ENCODE data around the gene CWF19L1. TPM values are rescaled to one million over a fixed set of nuclear protein-coding genes. Genes with fewer than 3 reads are reported as not detected.

The CWF19L1 gene
- total RNA-seq: 41.8 and 53.3 TPM in 2 replicates

DNA sequence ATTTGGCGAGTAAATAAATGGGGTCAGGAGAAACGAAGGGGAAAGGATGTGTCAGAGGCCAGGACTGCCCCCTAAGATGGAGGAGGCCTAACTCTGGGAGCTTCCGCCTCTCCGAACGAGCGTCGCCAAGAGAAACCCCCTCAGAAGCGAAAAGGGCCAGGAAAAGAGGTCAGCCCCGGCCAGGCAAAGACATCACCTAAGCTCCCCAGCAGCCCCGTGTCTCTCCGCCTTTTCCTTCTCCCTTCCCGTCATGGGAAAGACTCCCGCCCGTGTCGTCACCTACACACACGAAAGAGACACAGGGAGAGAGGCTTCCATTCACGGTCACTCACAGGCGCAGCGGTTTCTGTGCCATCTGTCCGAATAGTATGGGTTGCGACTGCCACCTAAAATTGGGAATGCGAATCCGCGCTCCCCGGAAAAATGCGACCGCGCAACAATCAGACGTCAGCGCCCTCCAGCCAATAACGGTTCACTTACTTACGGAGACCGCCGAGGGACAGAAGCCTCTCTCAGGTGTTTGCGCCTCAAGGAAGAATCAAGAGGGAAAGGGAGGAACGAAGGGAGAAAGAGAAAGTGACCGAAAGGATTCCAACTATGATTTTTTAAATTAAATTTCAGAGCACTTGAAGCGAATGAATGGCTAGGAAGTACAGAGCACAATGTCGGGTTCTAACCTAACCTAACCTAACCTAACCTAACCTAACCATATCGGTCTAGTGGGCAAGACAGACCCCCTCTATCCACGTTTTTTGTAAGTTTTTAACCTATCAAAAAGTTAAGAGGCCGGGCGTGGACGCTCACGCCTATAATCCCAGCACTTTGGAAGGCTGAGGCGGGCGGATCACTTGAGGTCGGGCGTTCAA is at the start of gene CWF19L1:
TSS of gene CWF19L1 (minus strand) at position 400 of the 866 bp plus-strand sequence. CDS start at position 355, 45 bp downstream.
- peaks cover 33% of the 10 kb centered on the region for H3K4me1 Mint-ChIP-seq
- CTCF ChIA-PET: no interaction called here
- H3K27ac Mint-ChIP-seq: peak within 1 kb of the TSS; percentile 97

DNA sequence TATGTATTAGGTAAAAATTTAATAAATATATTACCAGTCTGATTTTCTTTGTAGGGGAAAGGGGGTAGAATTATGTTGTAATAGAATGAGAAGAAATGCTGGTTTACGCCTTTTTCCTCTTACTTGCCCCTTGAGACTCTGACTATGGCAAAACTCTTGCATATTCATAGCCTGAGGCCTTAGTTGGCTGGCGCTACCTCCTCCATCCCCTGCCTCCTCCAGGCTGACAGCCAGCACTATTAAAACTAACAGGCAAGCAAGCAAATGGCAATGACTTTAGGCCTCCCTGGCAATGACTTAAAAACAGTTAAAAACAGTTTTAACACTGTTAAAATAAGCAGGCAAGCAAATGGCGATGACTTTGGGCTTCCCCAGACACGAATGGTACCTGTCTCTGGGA is 48.2 kb upstream of the CWF19L1 start:
- Mint-ChIP-seq H3K9me3 (no peaks in the 10 kb centered on the region), H3K4me3 (no peak overlapping the region), H3K4me1 (no peaks in the 10 kb centered on the region), H3K36me3 (ENCODE audit: low read depth) (no peaks in the 10 kb centered on the region), H3K27me3 (peaks cover 54% of the 10 kb centered on the region), H3K27ac (no peak overlapping the region)
- intact Hi-C loops (cut with micrococcal nuclease): no loop called here
- POLR2A ChIA-PET: no interaction called here
- CTCF ChIA-PET: no interaction called here
- ATAC-seq (ENCODE audit: low read depth) (no peak), DNase-seq (no peak)
- TF ChIP-seq, protein P1, sequence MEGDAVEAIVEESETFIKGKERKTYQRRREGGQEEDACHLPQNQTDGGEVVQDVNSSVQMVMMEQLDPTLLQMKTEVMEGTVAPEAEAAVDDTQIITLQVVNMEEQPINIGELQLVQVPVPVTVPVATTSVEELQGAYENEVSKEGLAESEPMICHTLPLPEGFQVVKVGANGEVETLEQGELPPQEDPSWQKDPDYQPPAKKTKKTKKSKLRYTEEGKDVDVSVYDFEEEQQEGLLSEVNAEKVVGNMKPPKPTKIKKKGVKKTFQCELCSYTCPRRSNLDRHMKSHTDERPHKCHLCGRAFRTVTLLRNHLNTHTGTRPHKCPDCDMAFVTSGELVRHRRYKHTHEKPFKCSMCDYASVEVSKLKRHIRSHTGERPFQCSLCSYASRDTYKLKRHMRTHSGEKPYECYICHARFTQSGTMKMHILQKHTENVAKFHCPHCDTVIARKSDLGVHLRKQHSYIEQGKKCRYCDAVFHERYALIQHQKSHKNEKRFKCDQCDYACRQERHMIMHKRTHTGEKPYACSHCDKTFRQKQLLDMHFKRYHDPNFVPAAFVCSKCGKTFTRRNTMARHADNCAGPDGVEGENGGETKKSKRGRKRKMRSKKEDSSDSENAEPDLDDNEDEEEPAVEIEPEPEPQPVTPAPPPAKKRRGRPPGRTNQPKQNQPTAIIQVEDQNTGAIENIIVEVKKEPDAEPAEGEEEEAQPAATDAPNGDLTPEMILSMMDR (IDR thresholded peaks at IDR 0.05): no peak

More for the DNA sequence above, at the start of gene CWF19L1:
- POLR2A ChIA-PET: interaction anchor here (0.7 to 1.1 kb wide), 8 partner anchors 15 to 268 kb away, joined by 3 to 8 read pairs (median 3); partner anchors contain the start of genes BLOC1S2, CHUK and HIF1AN
- Mint-ChIP-seq H3K4me3 (peak within 1 kb of the TSS; percentile 99), H3K36me3 (ENCODE audit: low read depth) (peaks cover 11% of the 10 kb centered on the region), H3K9me3 (no peaks in the 10 kb centered on the region), H3K27me3 (no peaks in the 10 kb centered on the region)
- intact Hi-C loops (cut with micrococcal nuclease): loop anchor here (1.0 kb wide), 2 partner anchors 19 to 60 kb away; partner anchors contain the start of gene BLOC1S2
- ATAC-seq (ENCODE audit: low read depth): peak; percentile 80
- TF ChIP-seq, protein P1 (IDR thresholded peaks at IDR 0.05): no peak
- peak; percentile 62 for DNase-seq

DNA sequence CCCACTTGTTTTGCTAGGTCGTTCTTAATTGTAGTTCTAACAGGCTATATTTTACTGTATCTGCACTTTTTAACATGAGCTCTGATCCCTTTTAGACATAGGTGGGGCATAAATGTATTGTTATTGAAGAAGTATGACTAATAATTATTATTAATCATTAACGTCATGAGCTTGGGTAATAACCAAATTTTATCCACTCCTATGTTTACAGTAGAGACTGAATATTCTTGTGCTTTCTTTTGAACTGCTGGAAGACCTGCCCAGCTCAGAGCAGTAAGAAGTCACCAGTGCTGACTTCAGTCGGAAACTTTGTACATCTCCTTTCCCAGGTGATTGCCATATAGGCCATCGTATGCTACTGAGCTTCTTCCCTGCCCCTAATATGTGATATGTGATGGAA is 43.9 kb upstream of the CWF19L1 start:
- TF ChIP-seq, protein P1 (IDR thresholded peaks at IDR 0.05): no peak
- ChIA-PET CTCF (interaction anchor here (0.7 kb wide), 1 partner anchor 123 kb away, joined by 3 read pairs; no protein-coding TSS in a partner anchor), POLR2A (no interaction called here)
- DNase-seq: no peak
- H3K4me1 Mint-ChIP-seq: no peaks in the 10 kb centered on the region
- intact Hi-C loops (cut with micrococcal nuclease): no loop called here
- H3K36me3 Mint-ChIP-seq (ENCODE audit: low read depth): no peaks in the 10 kb centered on the region
- no peak for ATAC-seq (ENCODE audit: low read depth)
- H3K9me3 Mint-ChIP-seq: no peaks in the 10 kb centered on the region
- H3K27me3 Mint-ChIP-seq: peaks cover 46% of the 10 kb centered on the region
- no peak overlapping the region for H3K4me3 Mint-ChIP-seq
- H3K27ac Mint-ChIP-seq: no peak overlapping the region

DNA sequence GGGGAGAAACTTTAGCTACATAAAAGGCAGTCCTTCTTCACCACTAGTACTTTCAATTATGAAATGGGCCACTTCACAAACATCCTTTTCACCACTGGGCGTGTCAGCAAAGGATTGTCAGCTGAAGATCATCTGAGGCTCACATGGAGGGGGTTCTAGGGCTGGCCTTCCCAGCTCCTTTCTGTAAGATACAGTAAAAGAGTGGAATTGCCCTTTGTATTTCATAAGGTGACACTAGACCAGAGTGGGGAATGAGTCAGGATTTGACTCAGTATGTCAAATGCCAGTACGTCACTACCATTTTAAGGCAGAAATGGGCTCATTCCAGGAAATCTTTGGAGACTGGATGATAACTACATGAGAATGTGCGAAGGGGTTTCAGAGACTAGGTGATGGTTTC is 40.2 kb upstream of the CWF19L1 start:
- Mint-ChIP-seq H3K4me1 (no peaks in the 10 kb centered on the region), H3K36me3 (ENCODE audit: low read depth) (no peaks in the 10 kb centered on the region), H3K27me3 (peaks cover 45% of the 10 kb centered on the region), H3K4me3 (no peak overlapping the region), H3K9me3 (no peaks in the 10 kb centered on the region), H3K27ac (no peak overlapping the region)
- DNase-seq (no peak), ATAC-seq (ENCODE audit: low read depth) (no peak)
- intact Hi-C loops (cut with micrococcal nuclease): no loop called here
- CTCF ChIA-PET: no interaction called here
- TF ChIP-seq, protein P1 (IDR thresholded peaks at IDR 0.05): no peak
- POLR2A ChIA-PET: no interaction called here

DNA sequence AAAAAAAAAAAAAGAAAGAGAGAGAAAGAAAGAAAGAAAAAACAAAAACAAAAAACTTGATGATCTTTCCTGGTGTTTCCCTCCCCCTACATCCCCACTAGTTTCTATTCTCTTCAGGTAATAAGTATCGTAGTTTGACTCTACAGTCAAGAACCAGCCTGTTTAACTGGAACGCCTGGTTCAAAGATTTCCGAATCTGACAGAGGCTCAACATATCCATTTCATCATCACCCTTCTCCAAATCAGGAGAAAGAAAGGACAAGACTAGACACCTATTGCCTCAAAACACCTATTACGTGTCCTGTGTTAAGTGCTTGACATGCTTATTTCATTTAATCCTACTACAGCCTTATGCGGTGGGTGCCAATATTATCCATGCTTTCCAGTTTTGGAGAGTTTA is 39.4 kb upstream of the CWF19L1 start:
- intact Hi-C loops (cut with micrococcal nuclease): no loop called here
- TF ChIP-seq, protein P1 (IDR thresholded peaks at IDR 0.05): no peak
- Mint-ChIP-seq H3K27ac (no peak overlapping the region), H3K36me3 (ENCODE audit: low read depth) (no peaks in the 10 kb centered on the region), H3K27me3 (peaks cover 40% of the 10 kb centered on the region), H3K9me3 (no peaks in the 10 kb centered on the region), H3K4me1 (no peaks in the 10 kb centered on the region), H3K4me3 (no peak overlapping the region)
- no peak for DNase-seq
- ChIA-PET CTCF (no interaction called here), POLR2A (no interaction called here)
- no peak for ATAC-seq (ENCODE audit: low read depth)

All from activated B cell treated with CpG ODN at 0.5 μM for 24 hours (primary cell).